NCI-H1930 (cell line): Measurements from ENCODE around the gene SLC35F4.

ENCODE experiments used
- DNase-seq, 2 experiments: peaks; one replicate each; lab custom pipeline; 2025; lab: John Stamatoyannopoulos, UW

Gene SLC35F4

DNA sequence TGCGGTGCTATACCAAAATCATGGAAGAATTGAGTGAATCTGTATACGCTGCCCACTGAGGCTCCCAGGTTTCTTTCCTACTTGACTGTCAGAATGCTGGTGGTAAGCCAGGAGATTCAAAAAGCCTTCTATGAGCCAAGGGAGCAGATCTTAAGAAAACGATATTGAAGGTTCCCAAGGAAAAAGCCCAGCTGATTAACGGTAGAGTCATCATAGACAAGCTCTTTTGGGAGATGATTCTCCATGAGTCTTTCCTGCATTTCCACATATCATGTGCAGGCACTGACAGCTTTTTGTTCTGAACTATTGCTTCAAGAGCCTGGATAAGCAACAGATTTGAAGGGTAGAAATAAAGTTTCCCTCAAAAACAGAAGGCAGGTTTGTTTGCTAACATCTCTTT is 17.5 kb downstream of the SLC35F4 start:
- DNase-seq: no peak

DNA sequence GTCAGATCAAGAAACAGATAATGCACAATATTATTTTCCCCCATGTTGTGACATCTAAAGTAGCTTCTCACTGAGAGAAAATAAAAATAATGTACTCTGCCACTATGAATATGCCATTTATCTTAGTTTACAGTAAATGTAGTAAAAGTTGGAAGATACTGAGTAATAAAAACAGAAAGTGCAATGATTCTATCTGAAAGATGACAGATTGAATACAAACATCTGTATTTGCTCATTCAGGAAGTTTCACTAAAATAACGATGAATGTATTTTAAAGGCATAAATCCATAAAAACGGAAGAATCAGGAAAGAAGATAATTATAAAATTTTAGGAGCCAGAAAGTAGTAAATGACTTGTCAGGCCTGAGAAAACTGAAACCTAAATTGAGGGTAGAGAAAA is 18.2 kb downstream of the SLC35F4 start:
- DNase-seq: no peak

DNA sequence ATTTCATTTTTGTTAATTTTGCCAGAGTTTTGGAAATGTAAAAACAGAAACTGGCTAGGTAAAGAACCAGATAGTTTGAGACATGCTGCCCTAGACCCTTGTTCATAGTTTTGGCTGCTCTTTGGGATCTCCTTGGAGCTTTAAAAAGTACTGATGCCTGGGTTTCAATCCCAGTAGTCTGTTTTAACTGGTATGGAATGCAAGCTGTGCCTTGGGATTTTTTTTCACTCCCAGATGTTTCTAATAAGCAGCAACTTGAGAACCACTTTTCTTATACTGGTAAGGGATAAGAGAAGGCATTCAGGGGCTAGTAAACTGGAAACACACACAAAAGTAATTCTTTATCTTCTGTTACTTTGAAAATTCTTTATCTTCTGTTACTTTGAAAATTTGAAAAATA is 18.8 kb downstream of the SLC35F4 start:
- no peak for DNase-seq

DNA sequence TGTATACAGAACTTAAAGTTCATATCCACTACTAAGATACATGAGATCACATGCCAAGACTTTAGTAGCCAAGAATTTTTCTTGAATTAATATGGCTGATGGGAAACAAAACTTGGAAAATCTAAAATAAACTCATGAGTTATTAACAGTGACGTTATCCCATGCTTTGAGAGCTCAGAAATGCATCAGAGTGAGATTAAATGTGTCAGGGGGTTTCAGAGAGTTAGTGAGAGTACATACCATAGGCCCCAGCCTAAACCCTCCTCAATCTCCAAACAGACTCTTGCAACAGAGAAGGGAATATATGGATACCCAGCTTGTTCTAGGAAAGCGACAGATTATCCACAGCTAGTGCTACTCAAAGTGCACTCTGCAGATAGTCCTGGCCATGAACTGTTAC is 19.3 kb downstream of the SLC35F4 start:
- DNase-seq: no peak

DNA sequence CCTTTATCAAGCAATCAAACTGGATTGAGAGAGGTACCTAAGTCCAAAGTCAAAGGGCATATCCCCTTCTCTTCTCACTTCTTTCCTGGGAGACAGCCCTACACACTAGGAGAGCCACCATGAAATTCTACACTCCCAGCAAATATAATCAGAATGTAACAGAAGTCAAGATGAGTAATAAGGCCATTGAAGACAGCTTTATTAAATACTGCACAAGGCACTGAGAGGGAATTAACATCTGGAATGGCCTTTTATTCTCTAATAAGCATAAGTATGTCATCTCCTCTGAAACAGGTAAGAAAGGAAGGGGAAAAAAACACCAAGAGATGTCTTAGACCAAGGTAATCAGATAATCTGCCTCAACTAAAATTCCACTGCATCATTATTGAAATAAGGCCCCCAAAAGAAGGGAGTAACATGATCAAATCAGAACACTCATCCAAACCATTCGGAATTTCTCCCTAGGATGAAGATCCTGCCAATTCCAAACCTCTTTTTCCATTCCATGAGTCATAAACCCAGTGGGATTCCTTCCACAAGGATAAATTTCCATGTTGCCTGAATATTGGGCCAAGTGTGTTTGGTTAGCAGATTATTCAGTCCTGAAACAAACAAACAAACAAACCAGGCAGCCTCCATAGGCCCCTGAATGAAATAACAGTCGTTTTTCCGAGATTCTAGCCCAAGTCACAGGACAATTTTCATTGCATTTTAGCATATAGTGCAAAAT is 19.9 kb downstream of the SLC35F4 start:
- no peak for DNase-seq

DNA sequence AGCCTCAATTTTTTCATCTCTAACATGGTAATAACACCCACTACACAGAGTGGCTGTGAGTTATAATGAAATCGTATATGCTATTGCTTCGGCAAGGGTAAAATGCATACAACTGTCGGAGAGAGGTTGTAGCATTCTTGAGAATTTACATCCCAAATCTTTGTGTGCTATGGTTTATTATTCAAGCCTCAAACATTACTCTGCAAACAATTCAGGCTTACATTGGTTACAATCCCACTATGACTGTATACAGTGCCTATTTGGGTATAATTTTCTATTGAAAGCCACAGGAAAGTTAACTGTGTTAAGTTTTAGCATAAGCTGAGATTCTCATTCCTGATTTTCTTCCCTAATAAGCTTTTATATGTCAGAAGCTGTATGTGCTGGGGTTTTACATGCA is 20.6 kb downstream of the SLC35F4 start:
- no peak for DNase-seq

DNA sequence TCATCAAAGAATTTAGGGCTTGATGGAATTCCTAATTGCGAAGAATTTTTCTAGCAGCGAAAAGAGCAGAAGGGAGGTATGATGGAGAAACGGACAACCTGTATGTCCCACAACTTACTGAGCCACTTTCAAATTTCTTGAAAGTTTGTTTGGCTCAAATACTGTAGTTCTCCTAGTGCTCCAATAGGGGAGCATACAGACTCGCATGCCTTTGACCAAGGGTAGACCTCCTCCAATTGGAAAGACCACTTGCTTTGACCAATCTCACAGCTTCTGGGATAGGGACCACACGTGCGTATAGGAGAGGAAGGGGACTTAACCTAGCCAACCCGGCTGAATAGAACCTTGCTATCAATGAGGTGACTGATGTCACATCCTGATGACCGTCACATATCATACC is 28.6 kb downstream of the SLC35F4 start:
- DNase-seq: no peak

DNA sequence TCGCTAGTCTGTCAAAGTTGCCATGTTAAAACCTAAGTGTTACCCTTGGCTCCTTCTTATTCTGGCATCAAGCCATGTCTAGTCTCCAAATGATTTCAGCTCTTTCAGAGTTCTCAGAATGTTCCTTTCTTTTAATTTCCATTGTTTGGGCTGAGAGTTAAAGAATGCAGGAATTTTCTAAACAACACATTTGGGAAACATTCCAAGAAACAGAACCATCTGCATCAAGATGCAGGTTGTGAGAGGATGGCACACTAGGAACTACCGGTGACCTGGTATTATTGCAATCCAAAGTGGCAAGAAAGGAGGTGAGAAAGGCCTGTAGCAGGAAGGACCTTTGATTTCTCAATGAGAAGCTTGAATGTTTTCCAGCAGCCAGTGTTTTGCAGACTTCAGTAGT is 30.1 kb downstream of the SLC35F4 start:
- no peak for DNase-seq

DNA sequence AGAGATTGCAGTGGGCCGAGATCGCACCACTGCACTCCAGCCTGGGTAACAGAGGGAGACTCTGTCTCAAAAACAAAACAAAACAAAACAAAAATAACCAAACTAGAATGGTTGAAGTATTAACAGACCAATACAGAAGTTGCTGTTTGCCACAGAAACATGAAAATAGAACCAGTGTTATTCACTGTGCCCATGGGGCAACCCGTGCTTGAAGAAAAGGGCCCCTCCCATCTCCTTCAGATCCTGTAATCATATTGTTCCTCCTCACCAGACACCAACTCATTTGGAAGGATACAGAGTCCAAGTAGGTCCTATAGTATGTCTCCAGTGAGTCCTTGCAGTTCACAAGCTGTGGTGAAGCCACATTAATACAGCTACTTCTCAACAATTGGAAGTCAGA is 30.9 kb downstream of the SLC35F4 start:
- no peak for DNase-seq

DNA sequence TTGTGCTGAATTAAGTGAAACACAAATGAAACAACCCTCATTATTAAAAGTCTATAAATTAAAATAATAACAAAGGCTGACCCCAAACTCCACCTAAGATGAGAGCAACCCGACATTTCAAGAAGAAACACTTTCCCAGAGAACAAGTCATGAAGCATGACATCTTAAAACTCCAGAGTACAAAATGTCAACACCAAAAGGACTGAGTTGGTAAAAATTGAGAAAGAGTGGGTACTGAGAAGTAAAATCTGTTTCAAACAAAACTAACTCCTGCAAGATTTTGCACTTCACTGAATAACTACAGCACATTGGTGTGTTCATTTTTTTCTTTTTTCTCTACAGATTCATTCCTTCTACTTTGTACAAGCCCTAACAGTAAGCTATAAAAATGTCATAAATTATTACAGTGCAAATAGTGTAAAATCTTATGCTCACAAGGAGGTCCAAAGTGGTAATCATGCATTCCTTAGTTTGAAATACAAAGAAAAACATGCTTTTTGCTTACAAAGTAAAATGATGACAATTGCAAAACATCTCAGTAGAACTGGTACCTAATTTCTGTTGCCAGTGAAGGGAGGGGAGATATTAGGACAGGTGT is 31.8 kb downstream of the SLC35F4 start:
- no peak for DNase-seq

DNA sequence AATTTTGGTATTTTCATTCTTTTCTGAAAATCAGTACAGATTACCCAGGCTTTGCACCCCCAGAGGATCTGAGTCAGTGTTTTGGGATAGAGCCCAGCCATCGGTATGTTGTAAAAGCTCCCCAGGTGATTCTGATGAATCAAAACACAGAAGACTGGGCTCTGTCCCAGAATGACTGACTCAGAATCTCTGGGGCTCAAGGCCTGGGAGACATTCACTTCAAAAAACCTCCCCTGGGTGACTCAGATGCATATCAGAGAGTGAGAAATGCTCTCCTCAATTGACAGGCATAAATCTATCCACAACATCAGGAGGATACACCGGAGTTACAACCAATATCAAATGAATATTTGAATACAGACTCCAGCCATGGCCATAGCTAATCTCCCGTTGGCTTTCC is 32.6 kb downstream of the SLC35F4 start:
- DNase-seq: peak in 1 of 2 experiments; percentile 3

DNA sequence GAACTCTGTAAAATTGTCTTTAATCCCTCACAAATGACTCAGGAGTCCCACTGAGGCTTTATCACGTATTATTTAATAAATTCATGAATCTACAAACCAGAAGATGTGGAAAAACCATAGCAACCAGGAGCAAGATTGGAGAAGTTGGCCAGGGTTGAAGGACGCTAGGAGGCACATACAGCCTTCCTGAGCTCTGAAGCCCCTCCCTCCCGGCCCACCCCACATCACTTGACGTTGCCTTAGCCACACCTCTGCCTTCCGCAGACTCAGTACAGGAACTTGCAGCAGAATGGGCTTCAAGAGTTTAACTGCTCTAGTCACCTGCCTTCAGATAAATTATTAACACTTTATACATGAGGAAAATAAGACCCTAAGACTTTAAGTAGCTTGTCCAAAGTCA is 33.9 kb downstream of the SLC35F4 start:
- no peak for DNase-seq

DNA sequence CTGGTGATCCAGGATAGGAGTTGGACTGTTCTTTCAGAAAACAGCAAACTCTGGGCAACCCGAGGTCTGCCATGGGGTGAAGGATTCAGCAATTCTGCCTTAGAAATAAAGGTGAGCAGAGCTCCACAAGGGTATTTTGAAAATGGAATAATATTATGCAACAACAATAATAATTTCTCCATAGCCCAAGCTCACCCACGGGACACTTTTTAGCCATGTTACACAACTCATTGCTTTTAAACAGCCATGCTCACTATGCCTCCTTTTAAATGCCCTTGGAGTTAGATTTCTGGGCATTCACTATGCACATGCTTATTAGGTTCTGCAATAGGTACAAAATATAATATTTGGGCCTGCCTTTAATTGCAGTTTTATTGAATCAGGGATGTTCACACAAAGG is 37.2 kb downstream of the SLC35F4 start:
- no peak for DNase-seq

DNA sequence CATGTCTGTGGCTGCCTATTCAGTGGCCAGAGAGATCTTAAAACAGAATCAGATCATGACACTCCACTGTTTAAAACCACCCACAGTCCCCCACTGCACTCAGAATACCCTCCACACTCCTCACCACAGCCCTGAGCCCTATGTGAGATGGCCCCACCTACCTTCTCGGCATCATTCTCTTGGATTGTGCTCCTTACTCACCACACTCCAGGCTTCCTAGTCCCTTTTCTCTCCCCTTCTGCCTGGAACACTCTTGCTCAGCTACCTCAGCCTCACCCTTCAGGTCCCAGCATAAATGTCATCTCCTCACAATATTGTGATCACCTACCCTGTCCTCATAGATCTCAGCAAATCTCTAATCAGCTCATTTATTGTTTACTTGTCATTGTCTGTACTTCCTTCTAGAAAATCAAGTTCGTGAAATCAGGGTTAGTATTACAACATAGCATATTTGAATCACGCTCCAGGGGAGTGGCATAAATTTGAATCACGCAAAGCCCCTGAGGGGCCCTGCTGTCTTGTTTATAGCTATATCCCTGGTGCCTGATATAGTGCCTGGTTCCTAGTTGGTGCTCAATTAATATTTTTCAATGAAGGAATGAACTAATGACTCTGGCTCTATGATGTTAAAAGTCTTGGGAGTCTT is 42.8 kb downstream of the SLC35F4 start:
- DNase-seq: no peak

DNA sequence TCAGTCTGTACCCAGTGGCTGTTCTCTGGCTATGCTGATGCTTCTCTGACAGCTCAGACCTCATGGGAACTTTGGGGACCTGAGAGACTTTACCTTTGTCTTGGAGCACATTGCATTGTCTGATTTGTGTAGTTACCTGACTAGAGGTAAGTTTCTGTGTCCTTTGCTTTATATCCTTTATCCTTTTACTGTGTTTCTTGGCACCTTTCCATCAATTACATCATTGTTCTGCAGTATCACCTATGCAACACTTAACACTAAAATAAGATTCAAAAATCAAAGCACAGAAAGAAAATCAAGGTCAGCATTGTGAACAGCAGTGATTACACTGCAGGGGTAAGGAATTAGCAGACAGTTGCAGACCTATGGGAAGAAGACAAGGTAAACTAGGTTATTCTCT is 43.8 kb downstream of the SLC35F4 start:
- DNase-seq: no peak

DNA sequence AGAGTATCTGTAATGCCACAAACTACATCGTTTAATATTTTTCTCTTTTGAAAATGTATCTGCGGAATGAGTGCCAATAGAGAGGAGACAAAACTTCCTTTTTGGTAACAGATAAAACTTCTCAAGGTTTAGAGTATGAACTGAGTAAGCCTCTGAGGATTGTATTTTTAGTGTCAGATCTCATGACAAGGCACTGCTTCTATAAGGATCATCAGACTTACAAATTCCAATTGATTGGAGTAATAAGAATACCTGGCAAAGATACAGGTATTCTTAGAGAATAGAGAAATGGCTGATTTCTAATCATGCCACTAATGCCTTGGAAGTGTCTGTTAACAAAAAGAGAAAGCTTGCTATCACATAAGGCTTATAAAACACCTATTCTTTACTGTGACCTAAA is 45.3 kb downstream of the SLC35F4 start:
- no peak for DNase-seq

DNA sequence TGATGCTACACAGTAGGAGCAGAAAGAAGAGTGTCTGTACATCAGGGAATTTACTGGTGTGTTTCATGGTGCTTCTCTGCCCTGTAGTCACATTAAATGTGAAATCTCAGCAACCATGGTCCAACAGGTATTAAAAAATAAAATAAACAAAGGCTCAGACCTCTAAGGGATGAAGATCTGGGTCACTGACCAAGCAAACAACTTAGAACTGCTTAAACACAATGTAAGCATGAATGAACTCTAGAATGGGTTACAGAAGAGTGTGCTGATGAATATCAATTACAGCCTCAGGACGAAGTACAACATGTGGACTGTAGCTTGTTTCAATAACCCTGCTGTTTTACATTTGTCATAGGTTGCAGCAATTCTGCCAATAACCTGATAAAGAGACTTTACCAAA is 47.4 kb downstream of the SLC35F4 start:
- DNase-seq: no peak

DNA sequence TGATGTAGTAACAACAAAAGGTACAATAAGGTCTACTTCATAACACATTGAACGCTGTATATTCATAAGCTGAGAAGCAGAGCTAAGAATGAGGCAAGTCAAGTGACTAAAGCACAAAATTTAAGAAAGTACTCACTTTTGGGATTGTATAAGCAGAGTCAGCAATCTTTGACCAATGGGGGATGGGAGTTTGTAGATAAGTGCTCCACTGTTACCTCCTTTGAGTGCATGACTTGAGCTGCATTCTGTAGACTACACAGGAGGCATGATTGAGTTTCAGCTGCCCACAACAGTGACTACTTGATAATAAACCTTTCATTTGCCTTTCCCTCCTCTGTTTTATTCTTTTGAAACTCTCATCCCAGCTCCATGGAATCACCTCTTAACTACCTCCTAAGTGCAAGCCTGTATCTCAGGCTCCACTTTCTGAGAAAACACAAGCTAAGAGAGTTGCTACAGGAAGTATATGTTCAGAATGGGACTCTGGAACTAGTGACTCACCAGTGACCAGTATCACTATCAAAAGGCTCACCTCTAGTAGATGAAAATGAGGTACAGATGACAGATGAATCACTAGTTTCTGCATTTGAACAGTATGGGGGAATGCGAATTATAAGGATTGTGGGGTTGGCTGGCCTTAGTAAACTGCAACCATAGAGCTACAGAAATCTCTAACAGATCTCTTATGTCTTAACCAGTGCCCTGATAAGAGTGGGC is 49.2 kb downstream of the SLC35F4 start:
- DNase-seq: no peak

DNA sequence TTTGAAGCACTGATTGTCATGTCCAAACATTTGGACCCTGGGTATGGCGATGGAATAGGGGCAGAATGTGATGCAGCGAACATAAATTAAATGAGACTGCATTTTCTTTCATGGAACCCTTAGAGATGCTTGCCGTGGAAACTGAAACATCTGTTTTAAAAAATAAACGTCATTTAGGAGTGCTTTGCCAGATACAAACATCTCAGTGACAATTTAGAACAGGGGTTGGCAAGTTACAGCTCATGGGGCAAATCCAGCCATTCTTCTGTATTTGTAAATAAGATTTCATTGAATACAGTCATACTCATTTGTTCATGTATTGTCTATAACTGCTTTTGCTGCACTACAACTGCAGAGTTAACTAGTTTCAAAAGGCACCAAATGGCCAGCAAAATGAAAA is 51.2 kb downstream of the SLC35F4 start:
- no peak for DNase-seq

DNA sequence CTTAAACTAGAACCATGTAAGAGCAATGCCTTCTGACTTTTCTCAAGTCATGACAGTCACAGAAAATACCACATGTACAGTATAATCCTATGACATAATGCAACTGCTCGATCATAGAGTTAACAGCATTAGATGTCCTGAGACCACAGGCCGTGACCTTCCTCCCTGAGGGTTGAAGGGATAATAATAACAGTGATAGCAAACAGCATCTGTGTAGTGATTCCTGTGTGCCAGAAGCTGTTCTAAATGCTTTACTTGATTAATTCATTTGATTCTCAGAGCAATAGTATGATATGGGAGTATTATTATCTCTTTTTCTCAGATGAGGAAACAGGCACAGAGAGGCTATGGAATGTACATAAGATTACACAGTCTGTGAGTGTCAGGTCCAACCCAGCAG is 53.2 kb downstream of the SLC35F4 start:
- DNase-seq: no peak

DNA sequence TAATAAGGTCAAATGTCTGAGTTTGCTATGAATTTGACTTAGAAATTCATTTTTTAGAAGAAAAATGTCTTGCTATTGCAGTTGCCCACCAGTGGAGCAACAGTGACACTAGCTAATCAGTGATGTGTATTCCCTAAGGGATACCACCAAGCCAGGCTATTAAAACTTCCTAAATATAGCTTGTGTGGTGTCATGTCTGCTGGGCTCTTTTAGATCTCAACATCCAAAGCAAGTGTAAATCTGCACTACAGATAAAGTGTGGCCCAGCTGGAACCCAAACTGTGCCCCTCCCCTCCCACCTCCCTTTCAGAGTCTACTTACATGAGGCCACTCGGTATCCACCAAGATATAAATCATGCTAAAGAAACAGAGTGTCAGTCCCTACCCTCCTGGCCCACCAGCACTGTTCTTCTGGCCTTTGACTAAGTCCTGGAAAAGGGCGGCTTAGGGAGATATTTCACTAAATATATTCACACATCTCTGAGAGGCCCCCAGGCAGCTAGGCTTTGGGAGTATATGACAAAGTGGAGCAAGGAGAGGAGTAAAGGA is 53.8 kb downstream of the SLC35F4 start:
- no peak for DNase-seq

DNA sequence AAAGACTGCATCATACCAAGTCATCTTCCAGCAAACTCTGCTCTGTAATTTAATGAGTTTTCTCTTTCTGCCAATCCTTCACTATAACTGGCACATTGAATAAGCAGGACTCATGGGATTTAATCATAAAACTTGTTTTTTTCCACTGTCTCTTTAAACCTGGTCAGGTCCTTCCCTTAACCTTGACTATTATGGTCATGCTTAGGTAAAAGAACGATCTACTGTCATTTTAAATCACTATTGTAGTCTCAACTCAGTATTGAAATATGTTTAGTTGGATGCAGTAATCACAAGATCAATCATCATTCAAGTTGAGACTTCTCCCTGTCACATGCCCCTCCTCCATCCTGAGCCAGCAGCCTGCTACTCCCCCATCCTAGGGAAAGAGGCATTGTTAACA is 56.1 kb downstream of the SLC35F4 start:
- DNase-seq: no peak

DNA sequence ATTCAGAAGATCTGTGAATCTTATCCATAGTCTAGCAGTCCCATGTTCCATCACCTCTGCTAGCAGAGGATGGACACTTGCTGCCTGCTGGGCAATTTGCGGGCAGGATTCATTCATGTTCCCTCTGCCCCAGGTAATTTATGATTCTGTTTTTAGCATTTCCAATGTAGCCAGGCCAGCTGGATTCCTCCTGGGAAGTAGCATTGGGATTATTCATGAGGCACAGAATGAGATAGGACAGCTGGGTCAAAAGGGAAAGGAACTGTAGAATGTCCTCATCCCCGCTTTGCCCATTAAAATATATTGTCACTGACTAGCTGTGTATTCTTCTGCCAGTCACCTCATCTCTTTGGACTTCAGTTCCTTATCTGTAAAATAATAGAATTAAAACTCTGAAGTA is 68.7 kb downstream of the SLC35F4 start:
- no peak for DNase-seq
